HG03354 (cell line): ENCODE measurements around the gene NANP.
"Not testable (repeated sequence)": the region's sequence is repeated elsewhere in the genome, so short reads cannot be mapped to it uniquely, and the experiment has no call there.

ENCODE experiments used
- ATAC-seq: cut with Tn5 transposase; IDR thresholded peaks from one replicate; pipeline ENCODE4 v1.9.1; 2021; ENCODE audit warnings: mild to moderate bottlenecking; ENCODE audit not compliant: unreplicated experiment, poor library complexity, severe bottlenecking

Gene NANP

DNA sequence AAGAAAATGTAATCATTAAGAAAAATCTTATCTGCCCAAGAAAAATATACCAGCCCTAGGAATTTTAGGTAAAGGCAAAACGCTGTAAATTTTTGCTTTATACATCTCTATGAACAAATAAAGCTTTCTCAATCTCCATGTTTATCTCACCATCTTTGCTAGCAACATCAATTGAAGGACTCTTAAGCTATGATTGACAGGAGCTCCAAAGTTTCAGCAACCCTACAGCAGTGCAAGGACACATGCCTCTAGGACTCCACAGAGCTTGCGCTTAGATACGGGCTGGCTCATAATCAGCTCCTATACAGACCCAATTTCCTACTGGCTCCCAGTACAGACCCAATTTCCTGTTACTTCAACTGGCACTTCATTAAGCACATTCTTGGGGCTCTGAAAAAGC lies 4.3 kb downstream of the NANP start:
- no peak for ATAC-seq

DNA sequence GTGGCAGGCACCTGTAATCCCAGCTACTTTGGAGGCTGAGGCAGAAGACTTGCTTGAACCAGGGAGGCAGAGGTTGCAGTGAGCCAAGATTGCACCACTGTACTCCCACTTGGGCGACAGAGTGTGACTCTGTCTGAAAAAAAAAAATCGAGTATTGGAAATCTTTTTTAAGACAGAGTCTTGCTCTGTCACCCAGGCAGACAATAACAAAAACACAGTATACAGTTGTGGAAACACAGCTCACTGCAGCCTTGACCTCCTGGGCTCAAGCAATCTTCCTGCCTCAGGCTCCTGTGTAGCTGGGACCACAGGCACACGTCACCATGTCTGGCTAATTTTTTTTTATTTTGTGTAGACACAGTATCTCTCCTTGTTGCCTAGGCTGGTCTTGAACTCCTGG lies 15.0 kb downstream of the NANP start:
- no peak for ATAC-seq

DNA sequence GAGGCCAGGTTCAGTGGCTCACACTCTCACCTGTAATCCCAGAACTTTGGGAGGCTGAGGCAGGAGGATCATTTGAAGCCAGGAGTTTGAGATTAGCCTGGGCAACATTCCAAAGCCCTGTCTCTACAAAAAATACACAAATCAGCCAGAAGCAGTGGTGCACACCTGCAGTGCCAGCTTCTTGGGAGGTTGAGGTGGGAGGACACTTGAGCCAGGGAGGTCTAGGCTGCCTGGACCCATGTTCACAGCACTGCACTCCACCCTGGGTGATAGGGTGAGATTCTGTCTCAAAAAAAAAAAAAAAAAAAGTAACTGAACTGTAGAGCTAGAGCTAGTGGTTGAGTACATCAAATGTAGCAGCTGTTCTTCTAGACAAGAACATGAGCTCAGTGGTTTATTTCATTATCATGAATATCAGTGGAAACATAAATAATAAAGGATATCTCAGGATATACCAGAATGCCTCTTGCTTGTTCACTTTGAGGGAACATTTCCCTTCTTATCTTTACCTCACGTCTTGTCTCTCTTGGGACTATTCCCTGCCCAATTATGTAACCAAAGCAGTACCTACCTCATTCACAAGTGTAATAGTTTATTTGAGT lies 17.6 kb downstream of the NANP start:
- no peak for ATAC-seq

DNA sequence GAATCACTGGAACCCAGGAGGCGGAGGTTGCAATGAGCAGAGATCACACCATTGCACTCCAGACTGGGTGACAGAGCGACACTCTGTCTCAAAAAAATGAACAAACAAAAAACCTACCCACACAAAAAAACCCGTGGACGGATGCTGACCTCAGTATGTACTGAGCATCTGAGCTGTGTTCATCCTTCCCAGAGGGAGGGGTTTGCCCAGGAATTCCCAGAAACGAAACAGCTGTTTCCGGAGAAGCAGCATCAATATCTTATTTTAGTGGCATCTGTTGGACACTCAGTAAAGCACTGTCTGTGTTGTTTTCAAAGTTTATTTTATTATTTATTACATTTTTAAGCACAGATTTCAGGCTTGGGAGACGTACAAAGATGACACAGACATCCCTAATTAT lies 18.7 kb downstream of the NANP start:
- ATAC-seq = no peak

DNA sequence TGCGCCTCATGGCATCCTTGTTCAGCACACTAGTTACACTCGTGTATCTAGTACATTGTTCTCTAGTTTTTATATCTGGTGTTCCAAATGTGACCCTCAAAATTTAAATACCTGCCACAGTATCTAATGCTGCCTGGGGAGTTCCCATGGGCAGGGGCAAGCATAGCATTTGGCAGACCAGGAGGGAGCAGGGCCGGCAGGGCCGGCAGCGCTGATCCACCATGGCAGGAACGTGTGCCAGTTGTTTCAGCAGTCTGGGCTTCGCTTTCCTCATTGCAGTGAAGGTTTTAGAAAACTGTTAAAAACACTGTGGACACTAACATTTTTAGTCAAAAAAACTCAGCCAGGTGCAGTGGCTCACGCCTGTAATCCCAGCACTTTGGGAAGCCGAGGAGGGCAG lies 19.2 kb downstream of the NANP start:
- ATAC-seq = no peak

DNA sequence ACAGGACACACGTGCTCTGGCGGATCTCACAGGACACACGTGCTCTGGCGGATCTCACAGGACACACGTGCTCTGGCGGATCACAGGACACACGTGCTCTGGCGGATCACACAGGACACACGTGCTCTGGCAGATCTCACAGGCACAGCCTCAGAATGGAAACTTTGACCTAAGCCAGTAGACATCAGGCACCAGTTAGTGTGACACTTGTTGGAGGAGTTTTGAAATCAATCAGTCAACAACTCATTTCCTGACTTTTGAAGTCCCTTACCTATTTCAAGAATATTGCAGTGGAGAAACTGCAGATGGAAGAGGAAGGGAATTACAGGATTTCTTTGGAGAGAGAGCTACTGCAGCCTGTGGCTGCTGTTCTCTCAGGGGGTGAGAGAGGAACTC lies 20.9 kb downstream of the NANP start:
- ATAC-seq = not testable (repeated sequence)

DNA sequence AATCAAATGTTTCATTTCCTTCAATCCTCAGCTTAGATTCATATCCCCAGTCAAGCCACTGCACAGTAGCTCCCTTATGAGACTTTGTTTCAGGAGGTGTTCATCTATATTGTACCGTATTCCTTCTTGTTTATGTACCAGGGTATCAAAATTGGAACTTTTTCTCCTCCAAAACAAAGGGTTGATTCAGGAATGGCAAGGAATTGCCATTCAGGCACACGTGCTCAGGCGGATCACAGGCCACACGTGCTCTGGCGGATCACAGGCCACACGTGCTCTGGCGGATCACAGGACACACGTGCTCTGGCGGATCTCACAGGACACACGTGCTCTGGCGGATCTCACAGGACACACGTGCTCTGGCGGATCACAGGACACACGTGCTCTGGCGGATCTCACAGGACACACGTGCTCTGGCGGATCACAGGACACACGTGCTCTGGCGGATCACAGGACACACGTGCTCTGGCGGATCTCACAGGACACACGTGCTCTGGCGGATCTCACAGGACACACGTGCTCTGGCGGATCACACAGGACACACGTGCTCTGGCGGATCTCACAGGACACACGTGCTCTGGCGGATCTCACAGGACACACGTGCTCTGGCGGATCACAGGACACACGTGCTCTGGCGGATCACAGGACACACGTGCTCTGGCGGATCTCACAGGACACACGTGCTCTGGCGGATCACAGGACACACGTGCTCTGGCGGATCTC lies 21.5 kb downstream of the NANP start:
- ATAC-seq = not testable (repeated sequence)

DNA sequence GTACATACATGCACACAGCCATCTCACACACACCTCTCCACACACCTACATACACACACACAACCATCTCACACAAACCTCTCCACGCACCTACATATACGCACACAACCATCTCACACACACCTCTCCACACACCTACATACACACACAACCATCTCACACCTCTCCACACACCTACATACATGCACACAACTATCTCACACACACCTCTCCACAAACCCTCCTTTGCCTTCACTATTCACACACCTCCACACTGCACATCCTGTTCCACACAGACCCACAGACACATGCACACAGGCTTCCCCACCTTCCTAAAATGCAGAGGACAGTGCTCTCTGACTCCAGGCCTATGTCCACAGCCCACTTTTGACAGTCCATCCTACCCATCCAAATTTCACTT lies 22.2 kb downstream of the NANP start:
- no peak for ATAC-seq

DNA sequence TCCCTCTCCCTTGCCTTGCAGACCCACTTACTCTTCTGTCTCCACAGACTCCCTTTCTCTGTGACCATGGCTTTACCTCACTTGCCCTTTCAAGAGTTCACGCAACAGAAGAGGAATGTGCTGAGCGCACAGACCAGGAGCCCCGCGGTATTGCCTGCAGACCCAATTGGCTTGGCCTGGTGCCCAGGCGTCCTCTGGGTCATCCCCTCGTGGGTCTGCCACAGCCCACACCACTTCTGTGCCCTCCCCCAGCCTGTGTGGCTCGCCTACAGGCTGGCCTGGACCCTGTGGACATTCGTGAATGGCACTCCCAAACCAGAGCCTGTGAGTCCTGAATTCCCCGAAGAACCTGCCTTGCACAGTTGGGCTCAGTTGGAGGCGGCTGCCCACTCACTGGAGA lies 23.2 kb downstream of the NANP start:
- no peak for ATAC-seq

DNA sequence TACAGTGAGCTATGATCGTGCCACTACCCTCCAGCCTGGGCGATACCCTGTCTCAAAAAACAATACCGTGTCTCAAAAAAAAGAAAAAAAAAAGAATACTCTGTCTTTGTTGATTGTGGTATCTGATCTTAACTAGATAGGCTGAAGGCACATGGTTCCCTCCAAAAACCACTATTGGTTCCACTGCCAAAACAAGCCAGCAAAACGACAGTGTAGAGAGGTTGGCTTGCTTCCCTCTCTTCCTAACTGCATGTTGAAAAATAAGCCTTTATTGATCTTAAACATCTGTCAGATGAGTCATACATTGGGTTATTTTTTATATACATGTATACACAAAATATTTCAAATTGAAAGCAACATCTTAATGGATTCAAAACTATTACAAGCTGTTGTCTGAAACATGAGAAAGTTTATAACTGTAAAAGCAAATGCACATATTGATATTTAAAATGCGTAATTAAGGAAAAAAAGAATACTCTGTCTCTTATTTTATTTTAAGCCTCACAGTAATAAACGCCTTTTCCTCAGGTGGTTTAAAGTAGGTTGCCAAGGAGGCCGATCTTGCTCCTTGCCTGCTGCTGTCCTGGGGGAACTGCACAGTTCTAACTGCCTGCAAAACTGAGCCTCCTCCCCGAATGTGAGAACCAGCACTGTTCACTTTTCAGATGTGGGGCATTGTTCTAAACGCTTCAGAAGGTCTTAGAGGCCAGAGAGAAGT lies 31.5 kb downstream of the NANP start:
- ATAC-seq = no peak

DNA sequence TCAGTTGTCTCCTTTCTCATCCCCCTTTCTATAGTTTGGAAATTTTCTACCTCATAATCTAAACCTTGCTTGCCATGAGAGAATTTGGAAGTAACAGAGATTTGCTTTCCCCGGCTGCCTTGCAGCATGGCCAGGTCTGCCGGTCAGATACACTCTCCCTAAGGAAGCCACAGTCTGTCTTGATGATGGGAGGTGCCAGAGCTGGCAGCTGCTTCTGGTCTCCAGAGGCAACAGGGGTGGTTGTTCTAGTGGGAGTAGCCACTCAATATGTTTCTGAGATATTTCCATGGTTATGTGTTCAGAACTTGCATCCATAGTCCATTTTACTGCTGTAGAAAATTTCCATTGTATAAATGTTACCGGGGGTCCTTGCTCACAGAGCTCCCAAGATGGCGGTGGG lies 33.0 kb downstream of the NANP start:
- not testable (repeated sequence) for ATAC-seq

DNA sequence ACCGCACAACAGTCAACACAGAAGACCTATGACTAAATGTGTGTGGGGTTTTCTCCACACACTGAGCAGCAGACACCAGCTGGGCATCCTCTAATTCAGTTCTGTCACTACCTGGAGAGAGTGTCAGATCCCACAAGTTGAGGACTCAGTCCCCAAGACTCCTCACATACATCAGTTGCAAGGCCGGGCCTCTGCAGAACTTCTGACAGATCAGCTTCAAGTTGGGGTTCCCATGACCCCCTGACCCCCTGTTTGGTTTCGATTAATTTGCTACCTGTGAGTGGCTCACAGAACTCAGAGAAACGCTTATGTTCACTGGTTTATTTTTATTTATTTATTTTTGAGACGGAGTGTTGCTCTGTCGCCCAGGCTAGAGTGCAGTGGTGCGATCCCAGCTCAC lies 35.3 kb downstream of the NANP start:
- no peak for ATAC-seq

DNA sequence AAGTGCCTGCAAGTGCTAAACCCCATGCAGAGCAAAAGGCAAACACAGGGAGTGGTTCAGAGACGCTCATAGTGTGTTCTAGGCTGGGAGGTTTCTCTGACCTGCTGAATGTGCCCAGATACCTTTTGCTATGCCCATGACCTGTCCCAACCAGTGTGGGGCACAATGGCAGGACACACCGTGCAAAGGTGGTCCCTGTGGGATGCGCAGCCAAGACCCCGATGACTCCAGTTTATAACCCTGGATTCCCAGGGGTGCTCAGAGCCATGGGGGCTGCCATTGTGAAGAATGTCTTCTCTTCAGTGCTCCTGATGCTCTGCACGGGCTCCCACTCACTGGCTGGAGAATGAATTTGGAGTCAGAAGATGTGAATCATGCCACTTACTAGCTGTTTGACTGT lies 36.3 kb downstream of the NANP start:
- ATAC-seq = no peak

DNA sequence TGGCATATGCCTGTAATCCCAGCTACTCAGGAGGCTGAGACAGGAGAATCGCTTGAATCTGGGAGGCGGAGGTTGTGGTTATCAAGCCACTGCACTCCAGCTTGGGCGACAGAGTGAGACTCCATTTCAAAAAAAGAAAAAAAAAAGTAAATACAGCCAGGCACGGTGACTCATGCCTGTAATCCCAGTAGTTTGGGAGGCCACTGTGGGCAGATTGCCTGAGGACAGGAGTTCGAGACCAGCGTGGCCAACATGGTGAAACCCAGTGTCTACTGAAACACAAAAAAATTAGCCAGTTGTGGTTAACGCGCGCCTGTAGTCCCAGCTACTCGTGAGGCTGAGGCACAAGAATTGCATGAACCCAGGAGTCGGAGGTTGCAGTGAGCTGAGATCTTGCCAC lies 36.9 kb downstream of the NANP start:
- ATAC-seq = no peak

DNA sequence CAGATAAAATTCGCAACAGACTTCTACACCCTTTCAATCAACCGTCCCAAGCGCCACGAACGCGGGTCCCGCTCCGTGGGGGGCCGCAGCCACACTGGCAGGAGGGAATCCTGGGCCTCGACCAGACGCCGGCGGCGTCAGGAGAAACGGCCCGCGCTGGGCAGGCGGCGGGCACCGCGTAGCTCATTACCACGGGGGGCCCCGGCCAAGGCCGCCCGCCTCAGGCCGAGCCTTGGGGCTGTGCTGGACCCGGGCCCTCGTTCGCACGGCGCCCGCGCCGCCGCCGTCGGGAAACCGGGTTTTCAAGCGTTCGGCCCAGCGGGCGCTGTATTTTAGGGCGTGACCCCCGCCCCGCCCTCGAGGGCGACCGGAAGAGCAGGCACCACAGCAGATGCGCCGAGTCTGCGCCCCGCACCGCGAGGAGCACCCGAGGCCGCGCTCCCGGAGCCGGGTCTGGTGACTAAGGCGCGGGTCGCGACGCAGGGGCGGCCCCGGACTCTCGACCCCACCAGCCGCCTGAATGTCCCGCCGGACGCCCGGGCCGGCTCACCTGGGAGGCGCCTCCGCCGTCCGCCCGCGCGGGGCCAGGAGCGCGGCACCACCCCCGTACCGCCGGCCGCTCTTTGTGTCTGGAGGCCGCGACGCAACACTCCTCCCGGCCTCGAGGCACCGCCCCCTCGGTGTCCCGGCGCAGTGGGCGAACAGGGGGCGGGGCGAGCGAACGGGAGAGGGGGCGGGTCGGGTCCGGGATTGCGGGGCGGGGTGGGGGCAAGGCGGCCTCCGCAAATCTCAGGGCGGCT lies 38.7 kb downstream of the NANP start, which contains the start of gene NINL:
Gene NINL, minus strand, starts transcription at position 627 of the 800 bp plus-strand sequence. CDS start 58,944 bp downstream, outside the sequence.
- no peak for ATAC-seq

DNA sequence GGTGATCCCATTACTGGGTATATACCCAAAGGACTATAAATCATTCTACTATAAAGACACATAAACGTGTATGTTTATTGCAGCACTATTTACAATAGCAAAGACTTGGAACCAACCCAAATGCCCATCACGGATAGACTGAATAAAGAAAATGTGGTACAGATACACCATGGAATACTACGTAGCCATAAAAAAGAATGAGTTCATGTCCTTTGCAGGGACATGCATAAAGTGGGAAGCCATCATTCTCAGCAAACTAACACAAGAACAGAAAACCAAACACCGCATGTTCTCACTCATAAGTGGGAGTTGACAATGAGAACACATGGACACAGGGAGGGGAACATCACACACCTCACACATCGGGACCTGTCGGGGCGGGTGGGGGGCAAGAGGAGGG lies 40.2 kb downstream of the NANP start:
- not testable (repeated sequence) for ATAC-seq

DNA sequence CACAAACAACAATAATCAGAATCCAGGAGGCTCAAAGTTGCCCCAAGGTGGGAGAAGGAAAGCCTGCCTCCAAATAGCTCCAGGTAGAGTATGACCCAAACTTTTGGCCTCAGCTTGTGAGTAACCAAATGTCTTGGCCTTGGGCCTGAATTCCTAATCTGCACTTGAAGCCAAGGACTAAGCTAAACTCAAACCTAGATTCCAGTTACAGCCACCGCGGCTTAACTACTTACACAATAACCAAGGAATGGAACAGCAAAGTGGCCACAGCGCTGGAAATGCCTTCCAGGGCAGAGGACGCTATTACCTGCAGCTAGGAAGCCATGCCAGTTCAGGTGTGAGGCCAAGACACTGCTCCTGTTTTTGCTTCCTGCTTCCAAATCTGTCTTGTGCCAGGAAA lies 43.1 kb downstream of the NANP start:
- ATAC-seq = no peak

DNA sequence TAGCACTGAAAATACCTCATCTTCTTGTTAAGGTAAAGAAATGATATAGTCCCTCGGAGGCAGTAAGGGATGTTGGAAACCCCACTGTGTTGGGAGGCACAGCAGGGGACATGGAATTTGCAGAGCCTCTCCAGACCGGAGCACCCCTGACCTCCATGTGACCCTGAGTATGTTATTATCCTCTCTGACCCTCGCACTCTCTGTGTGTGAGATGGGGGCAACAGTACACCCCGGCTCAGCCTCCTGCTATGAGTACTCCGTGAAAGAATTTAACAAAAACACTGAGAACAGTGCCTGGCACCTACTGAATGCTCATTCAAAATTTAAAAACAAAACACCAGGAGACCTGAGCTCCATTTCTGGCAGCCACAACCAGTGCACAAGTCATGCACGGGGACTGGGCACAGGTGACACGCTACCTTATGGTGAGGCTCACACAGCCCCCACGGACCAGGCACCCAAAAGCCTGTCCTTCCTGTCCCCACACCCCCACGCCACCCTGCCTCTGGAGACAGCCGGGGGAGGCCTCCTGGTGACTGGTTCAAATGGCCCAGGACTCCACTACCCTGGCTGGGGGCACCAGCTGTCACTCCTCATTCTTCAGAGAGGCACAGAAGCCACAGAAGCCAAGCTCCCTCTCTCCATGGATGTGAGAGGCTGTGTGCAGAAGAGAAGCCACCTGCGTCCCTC lies 44.6 kb downstream of the NANP start:
- ATAC-seq = no peak

DNA sequence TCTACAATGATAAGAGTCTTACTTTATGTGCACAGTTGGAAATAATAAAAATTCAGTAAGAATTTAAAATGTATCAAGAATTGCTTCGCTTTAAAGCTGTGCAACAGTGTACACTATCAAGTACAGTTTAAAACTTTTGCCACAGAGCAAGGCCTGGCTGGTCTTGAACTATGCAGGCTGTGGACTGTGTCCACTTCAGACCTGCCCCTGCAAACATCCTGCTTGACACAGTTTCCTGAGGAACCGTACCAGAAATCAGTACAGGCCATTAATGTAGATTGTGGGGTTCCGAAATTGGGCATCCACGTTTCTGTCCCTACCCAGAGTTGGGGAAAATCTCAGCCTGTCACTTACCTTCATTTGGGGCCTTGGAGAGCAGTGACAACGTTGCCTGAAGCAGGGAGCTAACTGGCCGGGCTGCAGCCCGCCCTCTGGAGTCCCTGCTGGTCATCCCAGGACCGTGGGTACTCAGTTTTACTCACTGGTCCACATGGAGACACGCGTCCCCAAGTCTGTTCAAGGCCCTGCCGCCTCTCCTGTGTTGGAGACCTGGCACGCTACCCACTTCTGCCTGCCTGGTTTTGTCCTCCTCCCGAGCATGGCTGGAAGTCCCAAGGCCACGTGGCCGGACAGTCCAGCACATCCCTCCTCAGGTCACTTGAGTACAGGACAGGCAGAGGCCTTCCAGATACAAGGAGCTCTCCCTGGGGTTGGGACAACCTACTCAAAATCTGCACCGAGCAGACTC lies 46.9 kb downstream of the NANP start:
- no peak for ATAC-seq
